ENCODE measurements around the gene LRRC55. TPM values are rescaled to one million over a fixed set of nuclear protein-coding genes. Genes with fewer than 3 reads are reported as not detected.

The LRRC55 gene
- total RNA-seq, 1 donor from 2014 or later = 1.4 TPM

DNA sequence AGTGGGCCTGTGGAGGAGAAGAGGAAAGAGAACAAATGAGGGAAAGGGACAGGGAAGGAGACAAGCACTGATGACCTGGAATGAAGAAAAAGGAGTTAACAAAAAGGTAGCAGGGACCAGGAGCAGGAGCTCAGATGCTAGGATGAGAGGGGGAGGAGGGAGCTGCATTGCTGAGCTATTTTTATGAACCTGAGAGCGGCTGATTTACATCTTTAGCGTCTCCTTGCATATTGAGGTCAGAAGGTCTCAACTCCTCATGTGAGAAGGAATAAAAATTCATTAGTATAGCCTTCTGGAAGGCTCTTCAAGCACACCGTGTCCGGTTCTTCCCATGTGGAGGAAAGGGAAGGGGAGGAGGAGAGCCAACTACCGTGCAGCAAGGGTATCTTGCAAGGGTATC is 33.1 kb upstream of the LRRC55 start:
- no peak overlapping the region for H3K9ac ChIP-seq
- no peaks in the 10 kb centered on the region for H3K9me3 Mint-ChIP-seq
- H3K4me3 ChIP-seq = no peak overlapping the region
- H3K9me3 ChIP-seq (ENCODE audit: low read depth) = no peaks in the 10 kb centered on the region
- H3K27me3 Mint-ChIP-seq (ENCODE audit: insufficient read depth, low read depth) = peaks cover 12% of the 10 kb centered on the region
- H3K4me2 ChIP-seq = no peak overlapping the region
- H3K27ac ChIP-seq = no peak overlapping the region
- no peaks in the 10 kb centered on the region for H3K79me2 ChIP-seq (ENCODE audit: low read depth)
- no peaks in the 10 kb centered on the region for H3K36me3 ChIP-seq
- DNase-seq (ENCODE audit: low spot score) = no peak
- TF ChIP-seq EZH2phosphoT487 (IDR thresholded peaks at IDR 0.05) (no peak), EZH2 (IDR thresholded peaks at IDR 0.05) (no peak)
- TF ChIP-seq, protein P1, sequence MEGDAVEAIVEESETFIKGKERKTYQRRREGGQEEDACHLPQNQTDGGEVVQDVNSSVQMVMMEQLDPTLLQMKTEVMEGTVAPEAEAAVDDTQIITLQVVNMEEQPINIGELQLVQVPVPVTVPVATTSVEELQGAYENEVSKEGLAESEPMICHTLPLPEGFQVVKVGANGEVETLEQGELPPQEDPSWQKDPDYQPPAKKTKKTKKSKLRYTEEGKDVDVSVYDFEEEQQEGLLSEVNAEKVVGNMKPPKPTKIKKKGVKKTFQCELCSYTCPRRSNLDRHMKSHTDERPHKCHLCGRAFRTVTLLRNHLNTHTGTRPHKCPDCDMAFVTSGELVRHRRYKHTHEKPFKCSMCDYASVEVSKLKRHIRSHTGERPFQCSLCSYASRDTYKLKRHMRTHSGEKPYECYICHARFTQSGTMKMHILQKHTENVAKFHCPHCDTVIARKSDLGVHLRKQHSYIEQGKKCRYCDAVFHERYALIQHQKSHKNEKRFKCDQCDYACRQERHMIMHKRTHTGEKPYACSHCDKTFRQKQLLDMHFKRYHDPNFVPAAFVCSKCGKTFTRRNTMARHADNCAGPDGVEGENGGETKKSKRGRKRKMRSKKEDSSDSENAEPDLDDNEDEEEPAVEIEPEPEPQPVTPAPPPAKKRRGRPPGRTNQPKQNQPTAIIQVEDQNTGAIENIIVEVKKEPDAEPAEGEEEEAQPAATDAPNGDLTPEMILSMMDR (IDR thresholded peaks at IDR 0.05) = no peak
- H4K20me1 ChIP-seq (ENCODE audit: low read depth) = no peaks in the 10 kb centered on the region
- no peak overlapping the region for H3K4me3 Mint-ChIP-seq
- H3K4me1 Mint-ChIP-seq = peaks cover 7% of the 10 kb centered on the region
- H3K4me1 ChIP-seq = no peaks in the 10 kb centered on the region
- peak overlapping the region; percentile 42 for H2AFZ ChIP-seq (replicated peaks)
- no peaks in the 10 kb centered on the region for H3K36me3 Mint-ChIP-seq
- peak overlapping the region; percentile 32 for H3K27ac Mint-ChIP-seq
- H3F3A ChIP-seq (ENCODE audit: low read depth) = no peaks in the 10 kb centered on the region
- no peaks in the 10 kb centered on the region for H3K27me3 ChIP-seq

DNA sequence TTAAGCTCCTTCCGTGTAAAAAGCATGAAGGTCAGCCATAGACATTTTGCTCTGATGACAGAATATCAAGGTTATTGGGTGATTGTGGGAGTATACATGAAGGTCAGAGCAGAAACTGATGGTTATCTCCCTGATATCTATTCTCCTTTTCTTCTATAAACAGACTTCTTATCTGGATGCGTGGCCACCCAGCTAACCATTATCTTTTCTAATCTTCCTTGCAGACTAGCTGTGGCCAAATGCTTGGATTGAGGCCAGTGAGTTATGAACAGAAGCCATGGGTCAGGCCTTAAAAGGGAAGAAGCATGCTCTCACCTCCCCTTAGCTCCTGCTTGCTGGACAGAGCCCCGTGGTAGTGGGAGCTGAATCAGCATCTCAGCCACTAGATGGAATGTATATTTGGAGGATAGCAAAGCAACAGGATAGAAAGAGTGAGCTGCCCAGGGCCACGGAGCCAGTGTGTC is 31.3 kb upstream of the LRRC55 start:
- H3K9me3 Mint-ChIP-seq = no peaks in the 10 kb centered on the region
- Histone ChIP-seq H3K9ac (no peak overlapping the region), H3K27me3 (peaks cover 3% of the 10 kb centered on the region), H3F3A (ENCODE audit: low read depth) (peaks cover 6% of the 10 kb centered on the region), H4K20me1 (ENCODE audit: low read depth) (no peaks in the 10 kb centered on the region), H3K4me1 (peaks cover 4% of the 10 kb centered on the region), H3K4me2 (no peak overlapping the region), H3K27ac (no peak overlapping the region), H3K4me3 (no peak overlapping the region), H3K36me3 (no peaks in the 10 kb centered on the region), H3K79me2 (ENCODE audit: low read depth) (no peaks in the 10 kb centered on the region), H3K9me3 (ENCODE audit: low read depth) (no peaks in the 10 kb centered on the region), H2AFZ (replicated peaks) (no peak overlapping the region)
- TF ChIP-seq, protein P1 (IDR thresholded peaks at IDR 0.05) = no peak
- no peaks in the 10 kb centered on the region for H3K36me3 Mint-ChIP-seq
- H3K4me3 Mint-ChIP-seq = no peak overlapping the region
- H3K27me3 Mint-ChIP-seq (ENCODE audit: insufficient read depth, low read depth) = peaks cover 12% of the 10 kb centered on the region
- no peak for DNase-seq (ENCODE audit: low spot score)
- H3K27ac Mint-ChIP-seq = no peak overlapping the region
- H3K4me1 Mint-ChIP-seq = peaks cover 9% of the 10 kb centered on the region

DNA sequence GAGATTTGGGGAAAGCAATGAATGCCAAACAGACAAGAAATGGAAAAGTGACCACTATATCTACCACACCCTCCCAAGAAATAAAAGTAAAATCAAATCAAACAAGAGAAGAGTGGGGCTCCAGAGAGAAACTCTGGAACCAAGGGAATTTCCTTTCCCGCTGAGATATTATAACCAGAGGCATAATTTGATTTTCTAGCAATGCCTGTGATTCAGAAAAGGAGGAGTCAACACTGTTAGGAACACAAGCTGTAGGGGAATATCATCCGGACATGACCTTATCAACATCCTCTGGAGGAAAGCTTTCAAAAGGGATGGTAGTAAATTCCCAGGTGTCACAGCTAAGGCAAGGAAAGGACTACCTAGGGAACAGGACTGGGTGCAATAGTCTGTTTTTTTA is 29.6 kb upstream of the LRRC55 start:
- Histone ChIP-seq H3K4me2 (no peak overlapping the region), H3K9ac (no peak overlapping the region), H3K36me3 (no peaks in the 10 kb centered on the region), H3F3A (ENCODE audit: low read depth) (peaks cover 22% of the 10 kb centered on the region), H2AFZ (replicated peaks) (no peak overlapping the region), H3K9me3 (ENCODE audit: low read depth) (no peaks in the 10 kb centered on the region), H3K27me3 (peaks cover 3% of the 10 kb centered on the region), H3K79me2 (ENCODE audit: low read depth) (no peaks in the 10 kb centered on the region), H4K20me1 (ENCODE audit: low read depth) (no peaks in the 10 kb centered on the region), H3K27ac (no peak overlapping the region), H3K4me1 (peaks cover 18% of the 10 kb centered on the region), H3K4me3 (no peak overlapping the region)
- peaks cover 23% of the 10 kb centered on the region for H3K4me1 Mint-ChIP-seq
- H3K9me3 Mint-ChIP-seq = no peaks in the 10 kb centered on the region
- DNase-seq (ENCODE audit: low spot score) = no peak
- H3K36me3 Mint-ChIP-seq = no peaks in the 10 kb centered on the region
- no peak overlapping the region for H3K4me3 Mint-ChIP-seq
- peaks cover 8% of the 10 kb centered on the region for H3K27me3 Mint-ChIP-seq (ENCODE audit: insufficient read depth, low read depth)
- no peak overlapping the region for H3K27ac Mint-ChIP-seq
- no peak for TF ChIP-seq EZH2 (IDR thresholded peaks at IDR 0.05)

DNA sequence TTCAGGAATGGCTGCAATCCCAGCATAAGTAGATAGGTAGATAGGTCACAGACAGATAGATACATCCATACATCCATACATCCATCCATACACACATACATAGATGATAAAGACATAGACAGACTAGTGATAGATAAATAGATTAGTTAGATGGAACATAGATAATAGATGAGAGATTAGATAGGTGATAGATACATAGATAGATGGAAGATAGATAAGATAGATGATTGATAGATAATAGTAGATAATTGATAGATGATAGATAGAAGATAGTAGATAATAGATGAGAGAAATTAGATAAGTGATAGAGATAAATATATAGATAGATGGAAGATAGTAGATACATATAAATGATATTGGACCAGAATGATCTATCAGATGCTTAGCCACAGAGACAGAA is 28.3 kb upstream of the LRRC55 start:
- Mint-ChIP-seq H3K4me3 (no peak overlapping the region), H3K4me1 (peaks cover 29% of the 10 kb centered on the region), H3K36me3 (no peaks in the 10 kb centered on the region), H3K27me3 (ENCODE audit: insufficient read depth, low read depth) (peaks cover 8% of the 10 kb centered on the region), H3K9me3 (no peaks in the 10 kb centered on the region), H3K27ac (no peak overlapping the region)
- Histone ChIP-seq H3K9ac (no peak overlapping the region), H3K27ac (no peak overlapping the region), H3K4me3 (no peak overlapping the region), H2AFZ (replicated peaks) (no peak overlapping the region), H3K9me3 (ENCODE audit: low read depth) (no peaks in the 10 kb centered on the region), H3K79me2 (ENCODE audit: low read depth) (no peaks in the 10 kb centered on the region), H4K20me1 (ENCODE audit: low read depth) (no peaks in the 10 kb centered on the region), H3K36me3 (no peaks in the 10 kb centered on the region), H3K4me1 (peaks cover 18% of the 10 kb centered on the region), H3F3A (ENCODE audit: low read depth) (peaks cover 22% of the 10 kb centered on the region), H3K27me3 (peaks cover 3% of the 10 kb centered on the region), H3K4me2 (no peak overlapping the region)
- DNase-seq (ENCODE audit: low spot score) = no peak
- no peak for TF ChIP-seq EZH2 (IDR thresholded peaks at IDR 0.05)
- TF ChIP-seq, protein P1 (IDR thresholded peaks at IDR 0.05) = no peak
- TF ChIP-seq EZH2phosphoT487 (IDR thresholded peaks at IDR 0.05) = no peak

Data from neural progenitor cell (in vitro differentiated cells).